Right lobe of liver (tissue), 4 donors: ENCODE data around the gene POP4.

Experiments
- POLR2A ChIP-seq: fragments of 450-650 bp; IDR thresholded peaks from one replicate; pipeline ENCODE4 v1.6.1; 2017; ENCODE audit warnings: antibody characterized with exemption, mild to moderate bottlenecking
- TF ChIP-seq, protein P1 (sequence below), 4 donors: fragments of 200-600 bp in 3 of 4; fragments of 450-650 bp in 1 of 4; IDR thresholded peaks; one replicate each; pipeline versions ENCODE4 v1.5.1 to v1.8.0; 2016 to 2022; ENCODE audit warnings: antibody characterized with exemption in 4 of 4, mild to moderate bottlenecking in 2 of 4
- donor health status: DM: no; HTN: no; CAD: no.
- donor health status: DM: no; HTN: no; CAD: no.
- donor health status: DM: no; HTN: yes; CAD: no.

- TF ChIP-seq, protein P1, sequence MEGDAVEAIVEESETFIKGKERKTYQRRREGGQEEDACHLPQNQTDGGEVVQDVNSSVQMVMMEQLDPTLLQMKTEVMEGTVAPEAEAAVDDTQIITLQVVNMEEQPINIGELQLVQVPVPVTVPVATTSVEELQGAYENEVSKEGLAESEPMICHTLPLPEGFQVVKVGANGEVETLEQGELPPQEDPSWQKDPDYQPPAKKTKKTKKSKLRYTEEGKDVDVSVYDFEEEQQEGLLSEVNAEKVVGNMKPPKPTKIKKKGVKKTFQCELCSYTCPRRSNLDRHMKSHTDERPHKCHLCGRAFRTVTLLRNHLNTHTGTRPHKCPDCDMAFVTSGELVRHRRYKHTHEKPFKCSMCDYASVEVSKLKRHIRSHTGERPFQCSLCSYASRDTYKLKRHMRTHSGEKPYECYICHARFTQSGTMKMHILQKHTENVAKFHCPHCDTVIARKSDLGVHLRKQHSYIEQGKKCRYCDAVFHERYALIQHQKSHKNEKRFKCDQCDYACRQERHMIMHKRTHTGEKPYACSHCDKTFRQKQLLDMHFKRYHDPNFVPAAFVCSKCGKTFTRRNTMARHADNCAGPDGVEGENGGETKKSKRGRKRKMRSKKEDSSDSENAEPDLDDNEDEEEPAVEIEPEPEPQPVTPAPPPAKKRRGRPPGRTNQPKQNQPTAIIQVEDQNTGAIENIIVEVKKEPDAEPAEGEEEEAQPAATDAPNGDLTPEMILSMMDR (IDR thresholded peaks at IDR 0.05) = no peak
- no peak for TF ChIP-seq POLR2A
These were observed 6.9 kb downstream of the POP4 start for GRCh38 chr19:29612801-29613595.
